Esophagus muscularis mucosa (tissue), 4 donors: ENCODE results near the gene MGAT4B.

Experiments used
- EP300 ChIP-seq: sonication (generic); formaldehyde crosslinking; IDR thresholded peaks from one replicate; pipeline ENCODE4 v1.6.1; 2017; ENCODE audit warnings: antibody characterized with exemption
- POLR2A ChIP-seq: fragments of 450-650 bp; IDR thresholded peaks from one replicate; pipeline ENCODE4 v1.6.1; 2017; ENCODE audit warnings: antibody characterized with exemption, moderate library complexity, mild to moderate bottlenecking, low read depth
- POLR2AphosphoS5 ChIP-seq, 2 donors: sonication (generic); formaldehyde crosslinking; IDR thresholded peaks; one replicate each; pipeline ENCODE4 v1.6.1; 2017; ENCODE audit warnings: antibody characterized with exemption in 2 of 2
- TF ChIP-seq, protein P1 (sequence below), 3 experiments: fragments of 200-600 bp in 2 of 3; fragments of 450-650 bp in 1 of 3; sonication (generic) in 2 of 3; IDR thresholded peaks; one replicate each; pipeline ENCODE4 v1.5.1; 2017 to 2019; ENCODE audit warnings: antibody characterized with exemption in 3 of 3, mild to moderate bottlenecking in 2 of 3, moderate library complexity in 1 of 3

DNA sequence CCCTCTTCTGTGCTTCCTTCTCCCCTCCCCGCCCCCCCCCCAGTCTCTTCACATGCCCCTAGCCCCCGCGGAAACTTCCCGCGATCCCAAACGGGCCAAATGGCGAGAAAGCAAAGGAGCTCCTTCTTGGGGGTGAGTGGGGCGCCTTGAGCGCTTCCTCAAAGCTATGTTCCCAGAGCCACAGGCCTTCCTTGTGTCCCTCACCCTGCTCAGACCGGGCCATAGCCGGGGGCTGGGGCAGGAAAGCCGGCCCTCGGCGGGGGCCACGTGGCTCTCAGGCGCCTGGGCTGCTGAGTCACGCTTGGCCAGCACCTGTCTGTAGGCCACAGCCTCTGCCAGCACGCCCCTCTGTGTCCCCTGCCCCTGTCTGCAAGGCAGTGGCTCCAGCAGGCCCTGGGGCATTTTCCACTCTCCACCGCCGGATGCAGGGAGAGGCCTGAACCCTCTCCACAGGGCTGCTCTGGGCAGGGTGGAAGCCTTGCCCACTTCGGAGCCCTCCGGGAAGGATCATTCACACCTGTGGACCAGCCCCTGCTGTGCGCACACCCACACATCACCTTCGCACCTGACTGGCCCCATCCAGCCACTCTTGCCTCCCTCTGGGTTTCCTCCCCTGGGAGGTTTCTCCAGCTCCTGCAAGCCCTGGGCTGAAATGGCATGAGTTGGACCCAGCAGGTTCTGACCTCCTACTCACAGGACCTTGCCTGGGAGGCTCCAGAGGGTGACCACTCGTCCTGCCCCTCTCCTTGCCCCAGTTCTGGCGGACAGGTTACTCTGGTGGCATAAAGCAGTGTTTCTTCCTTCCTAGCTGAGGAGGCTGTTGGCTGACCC lies 12.8 kb upstream of the MGAT4B start:
- TF ChIP-seq POLR2A, result no peak
- TF ChIP-seq, protein P1, sequence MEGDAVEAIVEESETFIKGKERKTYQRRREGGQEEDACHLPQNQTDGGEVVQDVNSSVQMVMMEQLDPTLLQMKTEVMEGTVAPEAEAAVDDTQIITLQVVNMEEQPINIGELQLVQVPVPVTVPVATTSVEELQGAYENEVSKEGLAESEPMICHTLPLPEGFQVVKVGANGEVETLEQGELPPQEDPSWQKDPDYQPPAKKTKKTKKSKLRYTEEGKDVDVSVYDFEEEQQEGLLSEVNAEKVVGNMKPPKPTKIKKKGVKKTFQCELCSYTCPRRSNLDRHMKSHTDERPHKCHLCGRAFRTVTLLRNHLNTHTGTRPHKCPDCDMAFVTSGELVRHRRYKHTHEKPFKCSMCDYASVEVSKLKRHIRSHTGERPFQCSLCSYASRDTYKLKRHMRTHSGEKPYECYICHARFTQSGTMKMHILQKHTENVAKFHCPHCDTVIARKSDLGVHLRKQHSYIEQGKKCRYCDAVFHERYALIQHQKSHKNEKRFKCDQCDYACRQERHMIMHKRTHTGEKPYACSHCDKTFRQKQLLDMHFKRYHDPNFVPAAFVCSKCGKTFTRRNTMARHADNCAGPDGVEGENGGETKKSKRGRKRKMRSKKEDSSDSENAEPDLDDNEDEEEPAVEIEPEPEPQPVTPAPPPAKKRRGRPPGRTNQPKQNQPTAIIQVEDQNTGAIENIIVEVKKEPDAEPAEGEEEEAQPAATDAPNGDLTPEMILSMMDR (IDR thresholded peaks at IDR 0.05), result no peak
- TF ChIP-seq POLR2AphosphoS5 (IDR thresholded peaks at IDR 0.05), result peak in 1 of 2 donors; percentile 2
- TF ChIP-seq EP300, result no peak
